CD1c-positive myeloid dendritic cell (primary cell): ENCODE data around the gene SMIM22.
"Not testable (repeated sequence)": the region's sequence is repeated elsewhere in the genome, so short reads cannot be mapped to it uniquely, and the experiment has no call there.

Experiments used
- DNase-seq: peaks from one replicate; pipeline ENCODE4 v3.0.0-alpha.2; 2016; ENCODE audit errors: extremely low spot score

Gene SMIM22

GRCh38 chr16:4768549-4769305 lies 26.4 kb upstream of the SMIM22 start:
- peak; percentile 96 for DNase-seq

GRCh38 chr16:4769306-4769638 lies 25.9 kb upstream of the SMIM22 start:
- no peak for DNase-seq

GRCh38 chr16:4771646-4772045 lies 23.5 kb upstream of the SMIM22 start:
- no peak for DNase-seq

- DNase-seq: no peak
Measured at GRCh38 chr16:4772351-4772750, 22.8 kb upstream of the SMIM22 start.

GRCh38 chr16:4775005-4775404 lies 20.2 kb upstream of the SMIM22 start:
- DNase-seq: no peak

GRCh38 chr16:4776141-4776705 lies 18.9 kb upstream of the SMIM22 start:
- no peak for DNase-seq

GRCh38 chr16:4777339-4778049 lies 17.7 kb upstream of the SMIM22 start:
- no peak for DNase-seq

GRCh38 chr16:4778050-4778392 lies 17.1 kb upstream of the SMIM22 start:
- no peak for DNase-seq

- DNase-seq: no peak
Measured at GRCh38 chr16:4780235-4780634, 14.9 kb upstream of the SMIM22 start.

- DNase-seq: no peak
Measured at GRCh38 chr16:4783251-4783950, 11.8 kb upstream of the SMIM22 start.

GRCh38 chr16:4783951-4784336 lies 11.2 kb upstream of the SMIM22 start:
- DNase-seq: no peak

- DNase-seq: not testable (repeated sequence)
Measured at GRCh38 chr16:4784444-4784987, 10.7 kb upstream of the SMIM22 start.

- DNase-seq: no peak
Measured at GRCh38 chr16:4785758-4786433, 9.3 kb upstream of the SMIM22 start.

- no peak for DNase-seq
Measured at GRCh38 chr16:4787068-4787467, 8.1 kb upstream of the SMIM22 start.

GRCh38 chr16:4787627-4788482 lies 7.3 kb upstream of the SMIM22 start, which contains the start of gene SEPTIN12:
SEPTIN12 (minus strand) TSS chr16:4788345; CDS start chr16:4787645, 700 bp downstream.
- DNase-seq: no peak

GRCh38 chr16:4788489-4788889 lies 6.7 kb upstream of the SMIM22 start:
- DNase-seq: no peak

GRCh38 chr16:4788910-4789309 lies 6.3 kb upstream of the SMIM22 start:
- no peak for DNase-seq

GRCh38 chr16:4790261-4790660 lies 4.9 kb upstream of the SMIM22 start:
- no peak for DNase-seq

- DNase-seq: peak; percentile 25
Measured at GRCh38 chr16:4790871-4791270, 4.3 kb upstream of the SMIM22 start.

- no peak for DNase-seq
Measured at GRCh38 chr16:4792951-4793513, 2.1 kb upstream of the SMIM22 start.
